ACC112 (cell line): ENCODE data around the gene ACADS.
A peak's percentile ranks its signal among the peaks of the same experiment; 100 is the strongest.

Source experiments
- H2AFZ ChIP-seq: fragments of 200-600 bp; sonication (generic); one replicate; pipeline ENCODE4 v1.6.0; 2017; ENCODE audit warnings: antibody characterized with exemption, low read length; ENCODE audit not compliant: unreplicated experiment
- H3K27ac ChIP-seq: fragments of 200-600 bp; sonication (generic); 2 replicates; pipeline ENCODE4 v1.5.1; 2014; ENCODE audit warnings: low read depth, mild to moderate bottlenecking, antibody characterized with exemption, low read length, moderate library complexity
- H3K27me3 ChIP-seq: fragments of 200-600 bp; sonication (generic); 2 replicates; pipeline ENCODE4 v1.6.1; 2014; ENCODE audit warnings: mild to moderate bottlenecking, antibody characterized with exemption, low read length, moderate library complexity, mixed read lengths; ENCODE audit not compliant: insufficient read depth
- H3K36me3 ChIP-seq: fragments of 200-600 bp; sonication (generic); 2 replicates; pipeline ENCODE4 v1.6.1; 2016; ENCODE audit warnings: mild to moderate bottlenecking, antibody characterized with exemption, low read length, moderate library complexity, mixed read lengths; ENCODE audit not compliant: insufficient read depth
- H3K4me1 ChIP-seq: fragments of 200-600 bp; sonication (generic); one replicate; pipeline ENCODE4 v1.6.1; 2016; ENCODE audit warnings: low read length, mixed read lengths; ENCODE audit not compliant: insufficient read depth, unreplicated experiment, control insufficient read depth
- H3K4me3 ChIP-seq: fragments of 200-600 bp; sonication (generic); 2 replicates; pipeline ENCODE4 v1.5.1; 2014; ENCODE audit warnings: mild to moderate bottlenecking, low read depth, low read length
- H3K79me2 ChIP-seq: fragments of 200-600 bp; sonication (generic); one replicate; pipeline ENCODE4 v1.6.0; 2016; ENCODE audit warnings: low read length; ENCODE audit not compliant: control insufficient read depth, unreplicated experiment, insufficient read depth

The ACADS gene

GRCh38 chr12:120767071-120768024 is 41.7 kb downstream of the ACADS start:
- Histone ChIP-seq H3K27me3 (no peaks in the 10 kb centered on the region), H3K36me3 (peaks cover 14% of the 10 kb centered on the region; the same call in 1 of the 2 replicates), H2AFZ (no peak overlapping the region), H3K27ac (no peak overlapping the region), H3K4me1 (no peaks in the 10 kb centered on the region), H3K79me2 (no peaks in the 10 kb centered on the region), H3K4me3 (no peak overlapping the region)

DNA sequence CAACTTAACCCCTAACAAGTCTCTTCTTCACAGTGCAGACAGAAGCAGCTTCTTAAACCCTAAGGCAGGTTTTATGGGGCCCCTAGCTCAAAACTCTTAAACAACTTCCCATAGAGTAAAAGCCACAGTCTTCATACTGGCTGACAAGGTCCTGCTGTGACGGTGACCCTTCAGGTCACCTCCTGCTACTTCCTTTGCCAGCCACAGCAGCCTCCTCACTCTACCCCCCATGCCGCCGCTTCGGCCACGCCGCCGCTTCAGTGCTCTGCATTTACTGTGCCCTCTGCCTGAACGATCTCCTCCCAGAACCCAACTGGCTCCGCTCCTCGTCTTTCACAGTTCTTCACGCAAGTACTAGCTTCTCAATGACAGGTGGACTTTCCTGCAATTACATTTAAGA is 45.5 kb downstream of the ACADS start:
- Histone ChIP-seq H3K79me2 (no peaks in the 10 kb centered on the region), H3K36me3 (peaks cover 12% of the 10 kb centered on the region; the same call in 1 of the 2 replicates), H3K27me3 (no peaks in the 10 kb centered on the region), H3K4me1 (no peaks in the 10 kb centered on the region), H3K27ac (no peak overlapping the region), H3K4me3 (no peak overlapping the region), H2AFZ (no peak overlapping the region)

DNA sequence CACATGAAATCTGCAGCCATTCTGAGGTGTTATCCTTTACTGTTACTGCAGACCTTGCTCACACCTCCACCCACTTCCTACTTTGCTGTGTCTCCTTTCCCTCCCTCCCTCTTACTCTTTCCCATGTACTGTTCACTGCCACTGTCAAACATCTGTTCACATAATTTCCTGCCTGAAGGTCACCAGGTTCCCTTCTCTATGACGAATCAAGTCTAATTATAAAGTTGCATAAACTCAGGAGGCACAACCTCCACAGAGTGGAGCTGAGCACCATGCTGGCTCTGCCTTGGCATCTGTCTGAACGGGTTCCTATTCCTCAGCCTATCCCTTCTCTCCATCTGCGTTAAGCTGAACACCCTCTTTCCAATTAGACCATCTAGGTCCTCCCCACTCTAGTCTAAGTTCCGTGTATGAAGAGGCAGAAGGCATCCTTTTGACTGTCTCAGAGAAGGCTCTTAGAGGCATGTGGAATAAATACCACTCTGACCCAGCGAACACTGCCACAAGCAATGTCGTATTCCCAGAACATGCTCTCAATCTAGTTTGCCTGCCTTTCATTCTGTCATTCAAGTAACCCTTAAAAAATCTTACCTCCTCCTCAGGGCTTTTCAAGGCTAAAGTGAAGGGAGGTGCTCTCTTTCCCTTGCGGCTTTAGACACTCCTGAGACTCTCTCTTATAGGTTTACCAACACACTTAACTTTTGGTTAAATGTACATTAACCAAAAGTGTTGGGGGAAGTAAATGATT is 48.7 kb downstream of the ACADS start:
- no peak overlapping the region for H3K4me3 ChIP-seq
- H3K79me2 ChIP-seq: no peaks in the 10 kb centered on the region
- H3K27ac ChIP-seq: no peak overlapping the region
- H2AFZ ChIP-seq: no peak overlapping the region
- H3K36me3 ChIP-seq: 0 out of 2 replicates have a peak, but pooled peaks cover 4% of the 10 kb centered on the region
- no peaks in the 10 kb centered on the region for H3K27me3 ChIP-seq
- no peaks in the 10 kb centered on the region for H3K4me1 ChIP-seq

DNA sequence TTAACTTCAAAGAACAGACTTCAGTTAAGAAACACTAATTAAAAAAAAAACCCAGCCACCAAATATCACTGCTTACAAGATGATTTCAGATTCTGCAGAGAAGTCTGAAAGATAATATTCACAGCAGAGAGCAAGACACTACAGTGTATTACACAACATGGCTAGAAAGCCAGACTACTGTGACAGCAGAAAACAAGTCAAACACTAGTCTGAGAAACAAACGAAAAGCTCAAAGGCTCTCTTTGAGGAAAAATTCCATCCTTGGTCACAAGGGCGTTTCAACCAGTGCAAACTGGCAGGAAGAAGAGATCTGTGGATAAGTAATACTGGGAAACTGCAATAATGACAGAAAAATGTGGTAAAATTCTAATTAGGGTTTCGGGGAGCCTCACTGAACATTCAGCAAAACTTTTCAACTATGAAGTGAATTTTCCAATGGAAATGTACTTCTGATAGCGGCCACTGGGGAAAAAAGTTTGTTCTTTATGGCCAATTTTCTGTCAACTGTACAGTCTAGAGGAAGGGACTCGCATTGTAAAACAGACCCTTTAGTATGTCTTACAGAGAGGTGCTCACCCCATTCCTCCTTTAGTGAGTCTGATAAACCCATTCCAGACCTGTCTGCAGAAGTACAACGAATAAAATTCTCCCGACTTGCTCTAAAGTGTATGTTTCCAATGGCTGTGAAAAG is 50.4 kb downstream of the ACADS start:
- H3K4me3 ChIP-seq: no peak overlapping the region
- no peak overlapping the region for H3K27ac ChIP-seq

GRCh38 chr12:120783197-120783596 is 57.6 kb downstream of the ACADS start:
- H3K79me2 ChIP-seq: no peaks in the 10 kb centered on the region
- H3K36me3 ChIP-seq: peaks cover 12% of the 10 kb centered on the region
- peaks cover 17% of the 10 kb centered on the region for H3K4me1 ChIP-seq
- H3K27ac ChIP-seq: peak overlapping the region; percentile 50
- H3K4me3 ChIP-seq: peak overlapping the region; percentile 57; the same call in 1 of the 2 replicates
- no peak overlapping the region for H2AFZ ChIP-seq
- H3K27me3 ChIP-seq: no peaks in the 10 kb centered on the region

More for the DNA sequence above, 50.4 kb downstream of the ACADS start:
- Histone ChIP-seq H3K27me3 (no peaks in the 10 kb centered on the region), H2AFZ (no peak overlapping the region), H3K79me2 (no peaks in the 10 kb centered on the region), H3K4me1 (no peaks in the 10 kb centered on the region), H3K36me3 (0 out of 2 replicates have a peak, but pooled peaks cover 4% of the 10 kb centered on the region)

GRCh38 chr12:120784804-120785203 is 59.2 kb downstream of the ACADS start:
- Histone ChIP-seq H3K4me3 (no peak overlapping the region), H2AFZ (no peak overlapping the region), H3K36me3 (peaks cover 12% of the 10 kb centered on the region), H3K27ac (no peak overlapping the region), H3K79me2 (no peaks in the 10 kb centered on the region), H3K4me1 (peaks cover 17% of the 10 kb centered on the region), H3K27me3 (no peaks in the 10 kb centered on the region)

DNA sequence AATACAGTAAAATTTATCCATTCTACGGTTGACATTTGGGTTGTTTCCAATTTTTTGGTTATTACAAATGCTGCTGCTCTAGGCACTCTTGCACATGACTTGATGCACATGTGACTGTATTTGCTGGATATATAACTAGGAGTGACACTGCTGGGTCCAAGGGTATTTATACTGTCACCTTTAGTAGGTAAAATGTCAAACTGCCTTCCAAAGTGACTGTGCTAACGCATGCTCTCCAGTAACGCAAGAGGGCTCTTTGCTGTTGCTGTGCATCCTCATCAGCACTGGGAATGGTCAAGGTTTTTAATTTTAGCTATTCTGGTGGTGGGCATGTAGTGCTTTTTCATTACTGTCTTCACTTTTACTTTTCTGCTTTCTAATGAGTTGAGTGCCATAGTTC is 62.3 kb downstream of the ACADS start:
- Histone ChIP-seq H3K36me3 (peaks cover 3% of the 10 kb centered on the region; the same call in 1 of the 2 replicates), H3K4me3 (no peak overlapping the region), H3K27ac (no peak overlapping the region), H2AFZ (no peak overlapping the region), H3K4me1 (peaks cover 7% of the 10 kb centered on the region), H3K27me3 (no peaks in the 10 kb centered on the region), H3K79me2 (no peaks in the 10 kb centered on the region)
